HepG2 (cell line): ENCODE measurements around the gene POU5F2. TPM values are rescaled to one million over a fixed set of nuclear protein-coding genes. Genes with fewer than 3 reads are reported as not detected.

Experiments
- ATAC-seq: fragments of 200-7000 bp; cut with Tn5 transposase; 3 replicates; pipeline ENCODE4 v1.9.1; 2020; ENCODE audit warnings: mild to moderate bottlenecking, moderate library complexity
- BruUV-seq: library from RNA; stranded (reverse); fragments of 400-500 nt; replicated peaks from 2 replicates; lab custom pipeline; 2021; lab: Mats Ljungman, UMichigan
- CTCF ChIA-PET: fragments of 300-600 bp; formaldehyde crosslinking; extraction: SDS; loops from one replicate; lab custom pipeline; 2021; ENCODE audit warnings: low total read pairs, inconsistent platforms, low intra/inter-chr PET ratio; lab: Yijun Ruan, JAX
- POLR2A ChIA-PET: fragments of 350-600 bp; sonication (Branson Sonifier 250); formaldehyde crosslinking; loops from one replicate; lab custom pipeline; 2020; ENCODE audit warnings: antibody characterized with exemption, inconsistent platforms; lab: Yijun Ruan, JAX
- DNase-seq: peaks from one replicate; pipeline ENCODE4 v3.0.0-alpha.2; 2015; ENCODE audit warnings: low spot score
- FAIRE-seq: peaks from 3 replicates; lab custom pipeline; 2011; peaks lifted over from hg19 to GRCh38; lab: Jason Lieb, UNC
- H2AFZ ChIP-seq: one replicate; pipeline ENCODE4 v1.6.1; 2011; ENCODE audit warnings: low read length, inconsistent platforms
- H3K27ac ChIP-seq: fragments of 300-600 bp; 3 replicates; pipeline ENCODE4 v1.8.0; 2011; ENCODE audit warnings: mixed run types, mild to moderate bottlenecking, mixed read lengths, low read length, inconsistent platforms; ENCODE audit not compliant: insufficient read depth; ENCODE audit errors: extremely low read length
- H3K27me3 ChIP-seq, 2 experiments: fragments of 200-600 bp in 1 of 2; 2 replicates in 1 of 2; 3 replicates in 1 of 2; pipeline versions ENCODE4 v1.6.0 to v1.8.0; 2011; ENCODE audit warnings: low read length in 2 of 2, mild to moderate bottlenecking in 2 of 2, moderate library complexity in 2 of 2, inconsistent platforms in 1 of 2; ENCODE audit not compliant: insufficient read depth in 2 of 2, control insufficient read depth in 1 of 2
- H3K36me3 ChIP-seq, 2 experiments: fragments of 200-600 bp in 1 of 2; replicated peaks in 1 of 2; 2 replicates in 1 of 2; 3 replicates in 1 of 2; pipeline versions ENCODE4 v1.5.1 to v1.8.0; 2011; ENCODE audit warnings: low read length in 2 of 2, inconsistent platforms in 1 of 2; ENCODE audit not compliant: insufficient read depth in 2 of 2, control insufficient read depth in 1 of 2
- H3K4me1 ChIP-seq: 2 replicates; pipeline ENCODE4 v1.5.1; 2012; ENCODE audit warnings: low read length, inconsistent platforms; ENCODE audit not compliant: insufficient read depth
- H3K4me2 ChIP-seq: 2 replicates; pipeline ENCODE4 v1.6.0; 2011; ENCODE audit warnings: low read depth, low read length, inconsistent platforms
- H3K4me3 ChIP-seq, 3 experiments: fragments of 200-600 bp in 1 of 3; sonication (generic), shearing (Covaris generic) in 1 of 3; replicated peaks in 1 of 3; 2 replicates each; pipeline ENCODE4 v1.5.1; 2011 to 2016; ENCODE audit warnings: low read length in 3 of 3, inconsistent platforms in 2 of 3, low read depth in 2 of 3, mild to moderate bottlenecking in 2 of 3, control low read depth in 1 of 3, mixed read lengths in 1 of 3; ENCODE audit not compliant: insufficient read depth in 1 of 3
- H3K79me2 ChIP-seq: one replicate; pipeline ENCODE4 v1.6.1; 2011; ENCODE audit warnings: low read length, inconsistent platforms; ENCODE audit not compliant: insufficient read depth
- H3K9ac ChIP-seq: 2 replicates; pipeline ENCODE4 v1.6.0; 2011; ENCODE audit warnings: mild to moderate bottlenecking, low read depth, low read length, inconsistent platforms; ENCODE audit not compliant: insufficient read depth
- H3K9me3 ChIP-seq: 2 replicates; pipeline ENCODE4 v1.5.1; 2012; ENCODE audit warnings: mild to moderate bottlenecking, low read length
- H4K20me1 ChIP-seq: 2 replicates; pipeline ENCODE4 v1.6.0; 2011; ENCODE audit warnings: inconsistent platforms, mild to moderate bottlenecking, low read length, moderate library complexity; ENCODE audit not compliant: insufficient read depth
- ATF4 ChIP-seq, 2 experiments: fragments of 450-650 bp in 1 of 2; sonication (generic) in 1 of 2; formaldehyde crosslinking; IDR thresholded peaks; 2 replicates each; pipeline versions ENCODE4 v1.5.0 to v1.8.0; 2020 to 2022; ENCODE audit warnings: mild to moderate bottlenecking in 1 of 2, missing genetic modification reagents in 1 of 2
- FIP1L1 ChIP-seq: fragments of 200-400 bp; formaldehyde crosslinking; IDR thresholded peaks from 2 replicates; pipeline ENCODE4 v1.6.1; 2018; ENCODE audit warnings: low read depth, mild to moderate bottlenecking, low read length, moderate library complexity, borderline replicate concordance; ENCODE audit not compliant: insufficient read depth
- HNRNPUL1 ChIP-seq: fragments of 200-400 bp; formaldehyde crosslinking; IDR thresholded peaks from 2 replicates; pipeline ENCODE4 v1.6.1; 2017; ENCODE audit warnings: low read depth, mild to moderate bottlenecking, low read length, moderate library complexity
- MYNN ChIP-seq: sonication (generic); formaldehyde crosslinking; IDR thresholded peaks from 2 replicates; pipeline ENCODE4 v1.4.0; 2020; ENCODE audit warnings: mild to moderate bottlenecking, low read depth, missing genetic modification reagents
- MYPOP ChIP-seq: sonication (generic); formaldehyde crosslinking; IDR thresholded peaks from 2 replicates; pipeline ENCODE4 v1.8.1; 2023; ENCODE audit warnings: mild to moderate bottlenecking, moderate library complexity, missing genetic modification reagents
- RFX3 ChIP-seq: IDR thresholded peaks from 2 replicates; pipeline ENCODE4 v1.6.1; 2016; ENCODE audit warnings: missing biosample characterization, missing genetic modification reagents
- RFXAP ChIP-seq: sonication (generic); formaldehyde crosslinking; IDR thresholded peaks from 2 replicates; pipeline ENCODE4 v1.4.0; 2020; ENCODE audit warnings: missing genetic modification reagents, borderline replicate concordance
- SMYD3 ChIP-seq: sonication (generic); formaldehyde crosslinking; IDR thresholded peaks from 2 replicates; pipeline ENCODE4 v1.8.1; 2023; ENCODE audit warnings: mild to moderate bottlenecking, missing genetic modification reagents
- ZBTB7B ChIP-seq: sonication (generic); formaldehyde crosslinking; IDR thresholded peaks from 2 replicates; pipeline ENCODE4 v1.4.0; 2020; ENCODE audit warnings: missing genetic modification reagents
- ZNF138 ChIP-seq: sonication (generic); formaldehyde crosslinking; IDR thresholded peaks from 2 replicates; pipeline ENCODE4 v1.5.0; 2020; ENCODE audit warnings: mild to moderate bottlenecking, low read depth, missing genetic modification reagents
- ZNF260 ChIP-seq: sonication (generic); formaldehyde crosslinking; IDR thresholded peaks from 2 replicates; pipeline ENCODE4 v1.4.0; 2020; ENCODE audit warnings: missing genetic modification reagents, low read depth, mild to moderate bottlenecking, borderline replicate concordance
- ZNF329 ChIP-seq: sonication (generic); formaldehyde crosslinking; IDR thresholded peaks from 2 replicates; pipeline ENCODE4 v1.9.0; 2021; ENCODE audit warnings: low read depth, mild to moderate bottlenecking, missing genetic modification reagents
- ZNF333 ChIP-seq: sonication (generic); formaldehyde crosslinking; IDR thresholded peaks from 2 replicates; pipeline ENCODE4 v1.4.0; 2020; ENCODE audit warnings: mild to moderate bottlenecking, missing genetic modification reagents, borderline replicate concordance
- ZNF337 ChIP-seq: sonication (generic); formaldehyde crosslinking; IDR thresholded peaks from 2 replicates; pipeline ENCODE4 v1.5.1; 2020; ENCODE audit warnings: missing genetic modification reagents, low read depth, mild to moderate bottlenecking, borderline replicate concordance
- ZNF382 ChIP-seq: sonication (generic); formaldehyde crosslinking; IDR thresholded peaks from 2 replicates; pipeline ENCODE4 v1.5.0; 2020; ENCODE audit warnings: missing genetic modification reagents, mild to moderate bottlenecking, borderline replicate concordance
- ZNF501 ChIP-seq: sonication (generic); formaldehyde crosslinking; IDR thresholded peaks from 2 replicates; pipeline ENCODE4 v1.5.1; 2020; ENCODE audit warnings: mild to moderate bottlenecking, moderate library complexity, missing genetic modification reagents
- ZNF556 ChIP-seq: sonication (generic); formaldehyde crosslinking; IDR thresholded peaks from 2 replicates; pipeline ENCODE4 v1.4.0; 2020; ENCODE audit warnings: mild to moderate bottlenecking, missing genetic modification reagents, borderline replicate concordance
- ZNF557 ChIP-seq: sonication (generic); formaldehyde crosslinking; IDR thresholded peaks from 2 replicates; pipeline ENCODE4 v1.4.0; 2020; ENCODE audit warnings: missing genetic modification reagents
- ZNF883 ChIP-seq: sonication (generic); formaldehyde crosslinking; IDR thresholded peaks from 2 replicates; pipeline ENCODE4 v1.5.1; 2020; ENCODE audit warnings: mild to moderate bottlenecking, missing genetic modification reagents; ENCODE audit errors: not compliant biosample characterization
- WGBS: methylation state at CpG from one replicate; pipeline ENCODE4 v1.1.6; 2017; ENCODE audit warnings: low lambda C conversion rate; 5-methylcytosine and 5-hydroxymethylcytosine counted together
- in situ Hi-C: cut with HindIII; loops from 2 replicates; pipeline ENCODE4 v1.10.0; 2017; ENCODE audit warnings: low pct_unique_long_range_greater_than_20kb; ENCODE audit not compliant: extremely low pct_ligation_motif_present
- intact Hi-C: fragments of 100-400 bp; cut with micrococcal nuclease; formaldehyde crosslinking; loops from one replicate; pipeline ENCODE4 v1.10.0; 2022; ENCODE audit not compliant: unreplicated experiment
- polyA plus RNA-seq, 8 experiments: library from polyadenylated mRNA; depleted of rRNA in 3 of 8; stranded (reverse) in 7 of 8; unstranded in 1 of 8; fragments of >200 nt; fragmentation: Illumina TruSeq in 4 of 8; extraction: Trizol in 4 of 8; gene quantifications; 2 replicates each; pipeline versions ENCODE4 v1.2.1 to v1.2.3, GENCODE V29; 2011 to 2016; ENCODE audit warnings: low read depth in 4 of 8, missing spikeins in 1 of 8, mixed read lengths in 1 of 8; ENCODE audit not compliant: insufficient read depth in 1 of 8
- total RNA-seq, 5 experiments: library from RNA; depleted of rRNA; stranded (reverse); fragments of >200 nt; fragmentation: Illumina TruSeq; extraction: Trizol; gene quantifications; 2 replicates each; pipeline ENCODE4 v1.2.3, GENCODE V29; 2016; ENCODE audit warnings: low read depth in 1 of 5

Gene POU5F2
- total and polyA plus RNA-seq, 2 of the 13 experiments (the other 11 are each of a cell fraction or from before 2014, with no cell fraction given): 0.13 to 0.38 TPM

GRCh38 chr5:93723005-93723404 is 18.4 kb downstream of the POU5F2 start:
- BruUV-seq: no TSS peak
- ChIA-PET POLR2A (no interaction called here), CTCF (no interaction called here)
- H2AFZ ChIP-seq: no peak overlapping the region
- no peaks in the 10 kb centered on the region for H3K27me3 ChIP-seq
- TF ChIP-seq ZNF501 (CRISPR knock-in tag) (no peak), MYPOP (CRISPR knock-in tag) (no peak), ZNF382 (CRISPR knock-in tag) (no peak), FIP1L1 (no peak), RFXAP (CRISPR knock-in tag) (no peak), RFX3 (CRISPR knock-in tag) (no peak), ZBTB7B (no peak), HNRNPUL1 (no peak), ZNF557 (CRISPR knock-in tag) (no peak)
- no peaks in the 10 kb centered on the region for H3K36me3 ChIP-seq
- intact Hi-C loops: no loop called here
- H3K4me3 ChIP-seq: no peak overlapping the region
- H3K4me2 ChIP-seq: no peak overlapping the region
- FAIRE-seq (no peak), DNase-seq (no peak), ATAC-seq (no peak)
- peaks cover 9% of the 10 kb centered on the region for H3K4me1 ChIP-seq
- no peaks in the 10 kb centered on the region for H3K9me3 ChIP-seq
- no peak overlapping the region for H3K27ac ChIP-seq
- no peaks in the 10 kb centered on the region for H3K79me2 ChIP-seq
- H4K20me1 ChIP-seq: no peaks in the 10 kb centered on the region
- in situ Hi-C loops: no loop called here
- no peak overlapping the region for H3K9ac ChIP-seq

- Histone ChIP-seq H3K79me2 (no peaks in the 10 kb centered on the region), H3K27ac (no peak overlapping the region), H3K4me3 (no peak overlapping the region), H3K9me3 (no peaks in the 10 kb centered on the region), H3K36me3 (no peaks in the 10 kb centered on the region), H4K20me1 (no peaks in the 10 kb centered on the region), H3K4me1 (peaks cover 9% of the 10 kb centered on the region), H3K9ac (no peak overlapping the region), H2AFZ (no peak overlapping the region), H3K4me2 (no peak overlapping the region), H3K27me3 (no peaks in the 10 kb centered on the region)
- no peak for FAIRE-seq
- in situ Hi-C loops (no loop called here), intact Hi-C loops (no loop called here)
- 97% methylated on average over 3 of the region's 3 CpGs for WGBS
- ATAC-seq: no peak
- CTCF ChIA-PET: no interaction called here
- BruUV-seq: no TSS peak
- POLR2A ChIA-PET: no interaction called here
- DNase-seq: no peak
- TF ChIP-seq ZNF329: no peak
- no peak for TF ChIP-seq ZNF883
- TF ChIP-seq ZNF333 (CRISPR knock-in tag): no peak
- TF ChIP-seq ATF4 (CRISPR knock-in tag; IDR thresholded peaks at IDR 0.05): no peak
- no peak for TF ChIP-seq SMYD3 (CRISPR knock-in tag)
- no peak for TF ChIP-seq ZNF138 (CRISPR knock-in tag)
- TF ChIP-seq ZNF556 (CRISPR knock-in tag): no peak
- TF ChIP-seq MYNN: no peak
- TF ChIP-seq ZNF260 (CRISPR knock-in tag): no peak
- TF ChIP-seq ZNF337: no peak
Observed at GRCh38 chr5:93722588-93722987, 18.8 kb downstream of the POU5F2 start.
